IgD-negative memory B cell (primary cell): ENCODE measurements around the gene E2F6. TPM values are rescaled to one million over a fixed set of nuclear protein-coding genes. Genes with fewer than 3 reads are reported as not detected.

Experiments used
- H3K27ac Mint-ChIP-seq, 3 donors: one replicate each; pipeline ENCODE4 v1.8.0; 2020 to 2022; ENCODE audit warnings: mild to moderate bottlenecking in 3 of 3, mixed read lengths in 3 of 3, moderate library complexity in 1 of 3
- H3K27me3 Mint-ChIP-seq: one replicate; pipeline ENCODE4 v1.8.0; 2021; ENCODE audit warnings: mixed read lengths
- H3K36me3 Mint-ChIP-seq: one replicate; pipeline ENCODE4 v1.8.0; 2020; ENCODE audit warnings: mild to moderate bottlenecking, mixed read lengths
- H3K4me1 Mint-ChIP-seq, 3 donors: one replicate each; pipeline ENCODE4 v1.8.0; 2020 to 2022; ENCODE audit warnings: mixed read lengths in 3 of 3, mild to moderate bottlenecking in 1 of 3
- H3K4me3 Mint-ChIP-seq, 4 donors: one replicate each; pipeline ENCODE4 v1.8.0; 2020 to 2022; ENCODE audit warnings: mild to moderate bottlenecking in 4 of 4, mixed read lengths in 4 of 4, moderate library complexity in 3 of 4
- H3K9me3 Mint-ChIP-seq, 3 donors: one replicate each; pipeline ENCODE4 v1.8.0; 2020 to 2021; ENCODE audit warnings: mixed read lengths in 3 of 3, mild to moderate bottlenecking in 1 of 3
- polyA plus RNA-seq: library from polyadenylated mRNA; unstranded; fragments of 300-500 nt; fragmentation: Illumina TruSeq; gene quantifications from one replicate; pipeline ENCODE4 v1.2.3, GENCODE V29; 2021

E2F6 gene
- polyA plus RNA-seq, 1 donor from 2014 or later = 4.4 TPM

- no peaks in the 10 kb centered on the region for H3K27me3 Mint-ChIP-seq
- H3K9me3 Mint-ChIP-seq = peaks cover 3 to 8% (median 6%) of the 10 kb centered on the region in 3 donors
- no peaks in the 10 kb centered on the region for H3K36me3 Mint-ChIP-seq
- H3K4me1 Mint-ChIP-seq = no peaks in the 10 kb centered on the region
- H3K27ac Mint-ChIP-seq = no peak overlapping the region
- H3K4me3 Mint-ChIP-seq = no peak overlapping the region
Measured at GRCh38 chr2:11420190-11420589, 45.8 kb downstream of the E2F6 start.

- no peak overlapping the region for H3K27ac Mint-ChIP-seq
- H3K9me3 Mint-ChIP-seq = peaks cover 3 to 8% (median 6%) of the 10 kb centered on the region in 3 donors
- H3K4me3 Mint-ChIP-seq = no peak overlapping the region
- no peaks in the 10 kb centered on the region for H3K27me3 Mint-ChIP-seq
- no peaks in the 10 kb centered on the region for H3K36me3 Mint-ChIP-seq
- no peaks in the 10 kb centered on the region for H3K4me1 Mint-ChIP-seq
Measured at GRCh38 chr2:11419781-11420180, 46.2 kb downstream of the E2F6 start.

GRCh38 chr2:11417946-11418585, 47.9 kb downstream of the E2F6 start:
- Mint-ChIP-seq H3K4me1 (no peaks in the 10 kb centered on the region), H3K9me3 (peaks cover 3 to 8% (median 6%) of the 10 kb centered on the region in 3 donors), H3K27ac (no peak overlapping the region), H3K36me3 (no peaks in the 10 kb centered on the region), H3K27me3 (no peaks in the 10 kb centered on the region), H3K4me3 (peak overlapping the region in 1 of 4 donors; percentile 19)

GRCh38 chr2:11416931-11417330, 49.0 kb downstream of the E2F6 start:
- Mint-ChIP-seq H3K36me3 (no peaks in the 10 kb centered on the region), H3K4me3 (no peak overlapping the region), H3K9me3 (peaks cover 3 to 8% (median 6%) of the 10 kb centered on the region in 3 donors), H3K27ac (no peak overlapping the region), H3K4me1 (no peaks in the 10 kb centered on the region), H3K27me3 (no peaks in the 10 kb centered on the region)

GRCh38 chr2:11416186-11416585, 49.8 kb downstream of the E2F6 start:
- Mint-ChIP-seq H3K36me3 (no peaks in the 10 kb centered on the region), H3K27ac (no peak overlapping the region), H3K4me3 (no peak overlapping the region), H3K27me3 (no peaks in the 10 kb centered on the region), H3K9me3 (peaks cover 3 to 8% (median 6%) of the 10 kb centered on the region in 3 donors), H3K4me1 (peaks cover 0 to 1% (median 0%) of the 10 kb centered on the region in 3 donors)

- Mint-ChIP-seq H3K27me3 (peaks cover 4% of the 10 kb centered on the region), H3K9me3 (peaks cover 3 to 8% (median 6%) of the 10 kb centered on the region in 3 donors), H3K27ac (no peak overlapping the region), H3K4me1 (peaks cover 0 to 1% (median 0%) of the 10 kb centered on the region in 3 donors), H3K36me3 (no peaks in the 10 kb centered on the region), H3K4me3 (no peak overlapping the region)
Measured at GRCh38 chr2:11414372-11415124, 51.4 kb downstream of the E2F6 start.

GRCh38 chr2:11412449-11412810, 53.5 kb downstream of the E2F6 start:
- Mint-ChIP-seq H3K27ac (peak overlapping the region in 1 of 3 donors; percentile 92), H3K36me3 (no peaks in the 10 kb centered on the region), H3K4me1 (peaks cover 0 to 1% (median 0%) of the 10 kb centered on the region in 3 donors), H3K4me3 (peak overlapping the region in 1 of 4 donors; percentile 51), H3K9me3 (no peaks in the 10 kb centered on the region), H3K27me3 (peaks cover 4% of the 10 kb centered on the region)

- Mint-ChIP-seq H3K36me3 (no peaks in the 10 kb centered on the region), H3K27ac (no peak overlapping the region), H3K9me3 (no peaks in the 10 kb centered on the region), H3K4me1 (peaks cover 0 to 1% (median 0%) of the 10 kb centered on the region in 3 donors), H3K27me3 (peaks cover 6% of the 10 kb centered on the region), H3K4me3 (peak overlapping the region in 3 of 4 donors; percentile 47 to 65 (median 51))
Measured at GRCh38 chr2:11411768-11412448, 54.1 kb downstream of the E2F6 start.

GRCh38 chr2:11411244-11411643, 54.7 kb downstream of the E2F6 start:
- peaks cover 6% of the 10 kb centered on the region for H3K27me3 Mint-ChIP-seq
- no peak overlapping the region for H3K4me3 Mint-ChIP-seq
- peaks cover 0 to 1% (median 0%) of the 10 kb centered on the region in 3 donors for H3K4me1 Mint-ChIP-seq
- no peaks in the 10 kb centered on the region for H3K36me3 Mint-ChIP-seq
- H3K27ac Mint-ChIP-seq = no peak overlapping the region
- no peaks in the 10 kb centered on the region for H3K9me3 Mint-ChIP-seq

GRCh38 chr2:11410101-11410500, 55.9 kb downstream of the E2F6 start:
- H3K4me3 Mint-ChIP-seq = no peak overlapping the region
- no peaks in the 10 kb centered on the region for H3K36me3 Mint-ChIP-seq
- H3K9me3 Mint-ChIP-seq = no peaks in the 10 kb centered on the region
- H3K27ac Mint-ChIP-seq = no peak overlapping the region
- H3K4me1 Mint-ChIP-seq = peaks cover 0 to 1% (median 0%) of the 10 kb centered on the region in 3 donors
- peaks cover 6% of the 10 kb centered on the region for H3K27me3 Mint-ChIP-seq

- peaks cover 6% of the 10 kb centered on the region for H3K27me3 Mint-ChIP-seq
- no peaks in the 10 kb centered on the region for H3K9me3 Mint-ChIP-seq
- H3K27ac Mint-ChIP-seq = no peak overlapping the region
- peaks cover 0 to 1% (median 0%) of the 10 kb centered on the region in 3 donors for H3K4me1 Mint-ChIP-seq
- no peak overlapping the region for H3K4me3 Mint-ChIP-seq
- no peaks in the 10 kb centered on the region for H3K36me3 Mint-ChIP-seq
Measured at GRCh38 chr2:11409572-11409959, 56.4 kb downstream of the E2F6 start.

GRCh38 chr2:11408959-11409571, 56.9 kb downstream of the E2F6 start:
- peaks cover 0 to 1% (median 0%) of the 10 kb centered on the region in 3 donors for H3K4me1 Mint-ChIP-seq
- H3K9me3 Mint-ChIP-seq = no peaks in the 10 kb centered on the region
- no peak overlapping the region for H3K4me3 Mint-ChIP-seq
- H3K27ac Mint-ChIP-seq = no peak overlapping the region
- peaks cover 7% of the 10 kb centered on the region for H3K27me3 Mint-ChIP-seq
- H3K36me3 Mint-ChIP-seq = no peaks in the 10 kb centered on the region

GRCh38 chr2:11407413-11407812, 58.5 kb downstream of the E2F6 start:
- no peaks in the 10 kb centered on the region for H3K9me3 Mint-ChIP-seq
- H3K4me3 Mint-ChIP-seq = no peak overlapping the region
- no peak overlapping the region for H3K27ac Mint-ChIP-seq
- H3K36me3 Mint-ChIP-seq = no peaks in the 10 kb centered on the region
- peaks cover 0 to 3% (median 0%) of the 10 kb centered on the region in 3 donors for H3K4me1 Mint-ChIP-seq
- peaks cover 10% of the 10 kb centered on the region for H3K27me3 Mint-ChIP-seq

- Mint-ChIP-seq H3K36me3 (no peaks in the 10 kb centered on the region), H3K4me1 (peaks cover 0 to 3% (median 0%) of the 10 kb centered on the region in 3 donors), H3K4me3 (no peak overlapping the region), H3K27me3 (peaks cover 10% of the 10 kb centered on the region), H3K9me3 (no peaks in the 10 kb centered on the region), H3K27ac (no peak overlapping the region)
Measured at GRCh38 chr2:11406958-11407381, 59.0 kb downstream of the E2F6 start.
